ENCODE measurements around the gene EMC10. TPM values are rescaled to one million over a fixed set of nuclear protein-coding genes. Genes with fewer than 3 reads are reported as not detected.

EMC10 gene
- total RNA-seq, 1 donor from 2014 or later = 76.0 TPM

GRCh38 chr19:50512112-50512998 lies 36.0 kb downstream of the EMC10 start:
- Mint-ChIP-seq H3K27ac (no peak overlapping the region), H3K4me3 (ENCODE audit: low read depth) (peak overlapping the region; percentile 90)
- intact Hi-C loops (cut with micrococcal nuclease) = loop anchor here (10.0 kb wide), 1 partner anchor 292 kb away; no protein-coding TSS in a partner anchor

GRCh38 chr19:50512999-50513745 lies 36.9 kb downstream of the EMC10 start:
- DNase-seq (ENCODE audit: low spot score) = no peak
- peaks cover 9% of the 10 kb centered on the region for H3K36me3 Mint-ChIP-seq (ENCODE audit: low read depth)
- H3K4me3 Mint-ChIP-seq (ENCODE audit: low read depth) = no peak overlapping the region
- intact Hi-C loops (cut with micrococcal nuclease) = loop anchor here (10.0 kb wide), 1 partner anchor 292 kb away; no protein-coding TSS in a partner anchor
- peaks cover 9% of the 10 kb centered on the region for H3K4me1 Mint-ChIP-seq (ENCODE audit: low read depth)
- no peaks in the 10 kb centered on the region for H3K9me3 Mint-ChIP-seq
- no peaks in the 10 kb centered on the region for H3K27me3 Mint-ChIP-seq (ENCODE audit: low read depth)
- H3K27ac Mint-ChIP-seq = no peak overlapping the region

More at GRCh38 chr19:50512112-50512998, 36.0 kb downstream of the EMC10 start:
- Mint-ChIP-seq H3K4me1 (ENCODE audit: low read depth) (peaks cover 9% of the 10 kb centered on the region), H3K27me3 (ENCODE audit: low read depth) (no peaks in the 10 kb centered on the region), H3K36me3 (ENCODE audit: low read depth) (peaks cover 12% of the 10 kb centered on the region), H3K9me3 (no peaks in the 10 kb centered on the region)
- no peak for DNase-seq (ENCODE audit: low spot score)

DNA sequence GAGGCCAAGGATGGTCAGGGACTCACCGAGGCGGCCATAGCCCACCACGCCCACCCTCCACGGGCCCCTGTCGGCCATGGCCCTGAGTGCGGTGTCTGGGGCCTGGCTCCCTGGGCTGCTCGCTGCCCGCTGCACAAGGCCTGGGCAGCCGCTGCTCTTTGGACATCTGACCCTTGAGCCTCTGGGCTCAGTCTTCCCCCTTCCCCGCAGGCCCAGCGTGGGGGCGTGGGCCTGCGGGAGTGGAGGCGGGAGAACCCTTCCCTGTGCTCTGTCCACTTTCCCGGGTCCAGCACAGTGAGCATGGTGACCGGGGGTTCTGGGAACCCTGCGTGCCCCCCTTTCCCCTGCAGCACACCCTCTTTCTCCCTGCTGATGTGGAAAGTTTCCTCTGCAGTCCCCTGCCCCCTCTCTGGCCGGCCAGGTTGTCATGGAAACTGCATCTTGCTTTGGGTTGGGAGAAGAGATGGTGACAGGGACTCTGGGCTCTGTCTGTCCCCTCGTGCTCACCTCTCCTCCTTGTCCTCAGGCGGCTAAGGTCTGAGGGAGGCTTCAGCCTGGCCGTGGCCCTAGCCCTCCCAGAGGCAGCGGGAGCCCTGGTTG lies 37.5 kb downstream of the EMC10 start, which contains the start of gene ASPDH:
ASPDH (minus strand) TSS at position 168 of the 600 bp plus-strand sequence; CDS start at position 78, 90 bp downstream.
- intact Hi-C loops (cut with micrococcal nuclease) = loop anchor here (10.0 kb wide), 1 partner anchor 291 kb away; no protein-coding TSS in a partner anchor
- peaks cover 7% of the 10 kb centered on the region for H3K36me3 Mint-ChIP-seq (ENCODE audit: low read depth)
- no peak for DNase-seq (ENCODE audit: low spot score)
- peak within 1 kb of the TSS; percentile 15 for H3K27ac Mint-ChIP-seq
- no peaks in the 10 kb centered on the region for H3K9me3 Mint-ChIP-seq
- no peaks in the 10 kb centered on the region for H3K27me3 Mint-ChIP-seq (ENCODE audit: low read depth)
- H3K4me1 Mint-ChIP-seq (ENCODE audit: low read depth) = peaks cover 6% of the 10 kb centered on the region
- no peak within 1 kb of the TSS for H3K4me3 Mint-ChIP-seq (ENCODE audit: low read depth)

- no peaks in the 10 kb centered on the region for H3K27me3 Mint-ChIP-seq (ENCODE audit: low read depth)
- intact Hi-C loops (cut with micrococcal nuclease) = loop anchor here (10.0 kb wide), 1 partner anchor 290 kb away; no protein-coding TSS in a partner anchor
- H3K4me1 Mint-ChIP-seq (ENCODE audit: low read depth) = peaks cover 6% of the 10 kb centered on the region
- H3K27ac Mint-ChIP-seq = peak overlapping the region; percentile 15
- DNase-seq (ENCODE audit: low spot score) = no peak
- H3K36me3 Mint-ChIP-seq (ENCODE audit: low read depth) = peaks cover 3% of the 10 kb centered on the region
- no peaks in the 10 kb centered on the region for H3K9me3 Mint-ChIP-seq
- H3K4me3 Mint-ChIP-seq (ENCODE audit: low read depth) = no peak overlapping the region
Measured at GRCh38 chr19:50514346-50515167, 38.2 kb downstream of the EMC10 start.

GRCh38 chr19:50515168-50515561 lies 38.9 kb downstream of the EMC10 start:
- H3K36me3 Mint-ChIP-seq (ENCODE audit: low read depth) = peaks cover 3% of the 10 kb centered on the region
- peaks cover 6% of the 10 kb centered on the region for H3K4me1 Mint-ChIP-seq (ENCODE audit: low read depth)
- no peak overlapping the region for H3K4me3 Mint-ChIP-seq (ENCODE audit: low read depth)
- DNase-seq (ENCODE audit: low spot score) = no peak
- intact Hi-C loops (cut with micrococcal nuclease) = loop anchor here (10.0 kb wide), 1 partner anchor 290 kb away; no protein-coding TSS in a partner anchor
- no peak overlapping the region for H3K27ac Mint-ChIP-seq
- no peaks in the 10 kb centered on the region for H3K9me3 Mint-ChIP-seq
- no peaks in the 10 kb centered on the region for H3K27me3 Mint-ChIP-seq (ENCODE audit: low read depth)

- DNase-seq (ENCODE audit: low spot score) = no peak
- intact Hi-C loops (cut with micrococcal nuclease) = loop anchor here (10.0 kb wide), 1 partner anchor 288 kb away; no protein-coding TSS in a partner anchor
- no peaks in the 10 kb centered on the region for H3K27me3 Mint-ChIP-seq (ENCODE audit: low read depth)
- H3K4me1 Mint-ChIP-seq (ENCODE audit: low read depth) = peaks cover 1% of the 10 kb centered on the region
- no peak overlapping the region for H3K27ac Mint-ChIP-seq
- H3K4me3 Mint-ChIP-seq (ENCODE audit: low read depth) = no peak overlapping the region
- no peaks in the 10 kb centered on the region for H3K9me3 Mint-ChIP-seq
- H3K36me3 Mint-ChIP-seq (ENCODE audit: low read depth) = no peaks in the 10 kb centered on the region
Measured at GRCh38 chr19:50516456-50516855, 40.1 kb downstream of the EMC10 start.

GRCh38 chr19:50516964-50517703 lies 40.8 kb downstream of the EMC10 start:
- H3K4me1 Mint-ChIP-seq (ENCODE audit: low read depth) = no peaks in the 10 kb centered on the region
- H3K27me3 Mint-ChIP-seq (ENCODE audit: low read depth) = no peaks in the 10 kb centered on the region
- DNase-seq (ENCODE audit: low spot score) = no peak
- intact Hi-C loops (cut with micrococcal nuclease) = loop anchor here (10.0 kb wide), 1 partner anchor 288 kb away; no protein-coding TSS in a partner anchor
- no peak overlapping the region for H3K4me3 Mint-ChIP-seq (ENCODE audit: low read depth)
- H3K27ac Mint-ChIP-seq = no peak overlapping the region
- no peaks in the 10 kb centered on the region for H3K9me3 Mint-ChIP-seq
- no peaks in the 10 kb centered on the region for H3K36me3 Mint-ChIP-seq (ENCODE audit: low read depth)

DNA sequence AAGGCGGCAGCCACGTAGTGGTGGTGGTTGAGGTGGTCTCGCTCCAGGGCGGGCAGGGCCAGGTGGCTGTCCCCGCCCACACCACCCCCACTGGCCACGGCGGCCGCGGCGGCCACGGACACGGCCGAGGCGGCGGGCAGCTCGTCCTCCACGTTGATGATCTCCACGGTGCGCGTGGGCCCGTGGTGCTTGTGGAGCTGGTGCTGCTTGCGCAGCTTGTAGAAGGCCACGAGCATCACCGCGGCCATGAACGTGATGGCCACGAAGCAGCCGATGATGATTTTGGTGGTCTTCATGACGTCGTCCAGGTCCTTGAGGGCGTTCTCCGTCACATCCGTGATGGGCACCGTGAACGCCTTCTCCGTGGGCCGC lies 41.4 kb downstream of the EMC10 start:
- Mint-ChIP-seq H3K36me3 (ENCODE audit: low read depth) (no peaks in the 10 kb centered on the region), H3K27ac (no peak overlapping the region), H3K9me3 (no peaks in the 10 kb centered on the region), H3K27me3 (ENCODE audit: low read depth) (no peaks in the 10 kb centered on the region), H3K4me3 (ENCODE audit: low read depth) (no peak overlapping the region), H3K4me1 (ENCODE audit: low read depth) (no peaks in the 10 kb centered on the region)
- DNase-seq (ENCODE audit: low spot score) = no peak
- intact Hi-C loops (cut with micrococcal nuclease) = loop anchor here (10.0 kb wide), 1 partner anchor 287 kb away; no protein-coding TSS in a partner anchor

DNA sequence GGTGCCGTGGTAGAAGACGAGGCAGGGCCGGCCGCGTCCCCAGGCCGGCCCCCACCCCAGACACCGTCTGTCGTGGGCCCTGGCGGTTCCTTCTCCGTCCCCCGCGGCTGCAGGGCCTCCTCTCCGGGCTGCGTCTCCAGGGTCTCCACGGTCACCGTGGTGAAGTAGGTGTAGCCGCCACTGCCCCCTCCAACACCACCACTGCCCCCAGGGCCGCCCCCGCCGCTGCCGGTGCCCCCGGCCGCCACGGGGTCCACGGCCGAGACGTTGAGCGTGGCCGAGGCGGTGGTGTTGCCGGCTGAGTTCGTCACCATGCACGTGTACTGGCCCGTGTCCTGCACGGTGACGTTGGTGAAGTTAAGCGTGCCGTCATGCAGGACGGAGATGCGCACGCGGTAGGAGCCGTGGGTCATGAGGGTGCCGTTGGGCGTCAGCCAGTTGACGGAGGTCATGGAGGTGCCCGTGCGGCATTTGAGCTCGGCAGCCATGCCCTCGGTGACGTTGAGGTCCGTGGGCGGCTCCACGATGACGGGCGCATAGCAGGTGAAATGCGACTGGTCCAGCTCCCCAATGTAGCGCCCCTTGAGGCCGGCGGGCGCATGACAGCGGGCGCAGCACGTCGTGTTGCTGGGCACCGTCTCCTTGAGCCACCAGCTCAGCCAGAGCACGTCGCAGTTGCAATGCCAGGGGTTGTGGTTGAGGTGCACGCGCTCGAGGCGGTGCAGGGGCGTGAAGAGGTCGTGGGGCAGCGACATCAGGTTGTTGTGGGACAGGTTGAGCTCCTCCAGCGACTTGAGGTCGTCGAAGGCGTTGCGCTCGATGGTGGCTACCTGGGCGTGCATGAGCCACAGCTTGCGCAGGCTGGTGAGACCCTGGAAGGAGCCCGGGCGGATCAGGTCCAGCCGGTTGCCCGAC lies 42.0 kb downstream of the EMC10 start:
- intact Hi-C loops (cut with micrococcal nuclease) = loop anchor here (10.0 kb wide), 1 partner anchor 286 kb away; no protein-coding TSS in a partner anchor
- no peak overlapping the region for H3K27ac Mint-ChIP-seq
- H3K4me1 Mint-ChIP-seq (ENCODE audit: low read depth) = no peaks in the 10 kb centered on the region
- DNase-seq (ENCODE audit: low spot score) = no peak
- no peaks in the 10 kb centered on the region for H3K36me3 Mint-ChIP-seq (ENCODE audit: low read depth)
- H3K4me3 Mint-ChIP-seq (ENCODE audit: low read depth) = no peak overlapping the region
- H3K27me3 Mint-ChIP-seq (ENCODE audit: low read depth) = no peaks in the 10 kb centered on the region
- no peaks in the 10 kb centered on the region for H3K9me3 Mint-ChIP-seq

DNA sequence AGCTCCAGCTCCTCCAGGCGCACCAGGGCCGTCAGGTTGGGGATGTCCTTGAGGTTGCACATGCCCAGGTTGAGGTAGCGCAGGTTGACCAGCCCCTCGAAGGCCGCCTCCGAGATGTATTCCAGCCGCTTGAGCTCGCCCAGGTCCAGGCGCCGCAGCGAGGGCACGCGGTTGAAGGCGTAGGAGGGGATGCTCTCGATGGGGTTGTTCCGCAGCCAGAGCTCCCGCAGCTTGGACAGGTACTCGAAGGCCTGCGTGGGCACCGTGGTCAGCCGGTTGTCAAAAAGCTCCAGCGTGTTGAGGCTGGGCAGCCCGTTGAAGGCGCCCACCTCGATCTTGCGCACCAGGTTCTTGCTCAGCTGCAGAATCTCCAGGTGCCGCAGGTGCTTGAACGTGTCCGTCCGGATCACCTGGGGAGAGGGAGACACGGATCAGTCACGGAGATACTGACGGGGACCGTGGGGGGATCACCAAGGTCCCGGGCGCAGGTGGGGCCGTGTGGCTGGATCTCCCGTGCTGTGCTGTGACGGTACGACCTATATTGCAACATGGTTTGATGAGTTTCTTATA lies 42.8 kb downstream of the EMC10 start:
- no peaks in the 10 kb centered on the region for H3K4me1 Mint-ChIP-seq (ENCODE audit: low read depth)
- intact Hi-C loops (cut with micrococcal nuclease) = loop anchor here (10.0 kb wide), 1 partner anchor 286 kb away; no protein-coding TSS in a partner anchor
- no peaks in the 10 kb centered on the region for H3K9me3 Mint-ChIP-seq
- DNase-seq (ENCODE audit: low spot score) = no peak
- H3K4me3 Mint-ChIP-seq (ENCODE audit: low read depth) = no peak overlapping the region
- no peaks in the 10 kb centered on the region for H3K36me3 Mint-ChIP-seq (ENCODE audit: low read depth)
- no peak overlapping the region for H3K27ac Mint-ChIP-seq
- H3K27me3 Mint-ChIP-seq (ENCODE audit: low read depth) = no peaks in the 10 kb centered on the region

All from activated T-helper 2 cell treated with anti-CD3 and anti-CD28 coated beads, Interferon-gamma antibody, Interleukin-2, Interleukin-4, amounts not matched to agents 10 μg/mL and 5 μg/mL and 100 μg/mL, durations not matched to agents 14 hours and 24 hours and 36 hours (primary cell).